NCI-H1048 (cell line): ENCODE measurements around the gene GCGR.

Experiments
- DNase-seq: peaks from one replicate; lab custom pipeline; 2025; lab: John Stamatoyannopoulos, UW

Gene GCGR

DNA sequence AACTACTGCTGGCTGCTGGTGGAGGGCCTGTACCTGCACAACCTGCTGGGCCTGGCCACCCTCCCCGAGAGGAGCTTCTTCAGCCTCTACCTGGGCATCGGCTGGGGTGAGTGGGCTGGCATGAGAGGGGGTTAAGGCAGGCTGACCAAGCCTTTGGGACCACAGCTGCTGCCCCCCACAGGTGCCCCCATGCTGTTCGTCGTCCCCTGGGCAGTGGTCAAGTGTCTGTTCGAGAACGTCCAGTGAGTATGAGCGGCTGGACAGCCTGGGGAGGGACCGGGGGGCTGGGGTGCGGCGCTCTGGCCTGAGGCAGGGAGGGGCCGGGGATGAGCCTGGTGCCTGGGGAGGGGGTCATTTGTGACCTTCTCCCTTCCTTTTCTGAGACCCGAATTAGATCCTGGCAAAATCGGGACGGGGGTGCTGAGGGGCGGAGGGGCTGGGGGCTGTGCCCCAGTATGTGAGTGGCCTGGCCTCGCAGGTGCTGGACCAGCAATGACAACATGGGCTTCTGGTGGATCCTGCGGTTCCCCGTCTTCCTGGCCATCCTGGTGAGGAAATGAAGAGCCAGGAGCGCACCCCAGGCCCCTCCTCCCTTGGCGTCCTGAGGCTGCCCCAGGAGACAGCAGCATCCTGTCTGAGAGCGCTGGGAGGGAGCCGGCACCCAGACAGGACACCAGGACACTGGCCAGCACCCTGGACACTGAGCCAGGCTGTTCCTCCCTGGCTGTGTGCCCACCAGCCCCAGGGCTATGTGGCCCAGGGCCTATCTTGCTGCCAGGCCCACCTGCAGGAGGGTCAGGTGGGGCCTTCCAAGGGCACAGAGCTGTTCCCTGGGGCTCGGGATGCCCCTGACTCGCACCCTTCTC, 8.0 kb downstream of the GCGR start:
- no peak for DNase-seq

DNA sequence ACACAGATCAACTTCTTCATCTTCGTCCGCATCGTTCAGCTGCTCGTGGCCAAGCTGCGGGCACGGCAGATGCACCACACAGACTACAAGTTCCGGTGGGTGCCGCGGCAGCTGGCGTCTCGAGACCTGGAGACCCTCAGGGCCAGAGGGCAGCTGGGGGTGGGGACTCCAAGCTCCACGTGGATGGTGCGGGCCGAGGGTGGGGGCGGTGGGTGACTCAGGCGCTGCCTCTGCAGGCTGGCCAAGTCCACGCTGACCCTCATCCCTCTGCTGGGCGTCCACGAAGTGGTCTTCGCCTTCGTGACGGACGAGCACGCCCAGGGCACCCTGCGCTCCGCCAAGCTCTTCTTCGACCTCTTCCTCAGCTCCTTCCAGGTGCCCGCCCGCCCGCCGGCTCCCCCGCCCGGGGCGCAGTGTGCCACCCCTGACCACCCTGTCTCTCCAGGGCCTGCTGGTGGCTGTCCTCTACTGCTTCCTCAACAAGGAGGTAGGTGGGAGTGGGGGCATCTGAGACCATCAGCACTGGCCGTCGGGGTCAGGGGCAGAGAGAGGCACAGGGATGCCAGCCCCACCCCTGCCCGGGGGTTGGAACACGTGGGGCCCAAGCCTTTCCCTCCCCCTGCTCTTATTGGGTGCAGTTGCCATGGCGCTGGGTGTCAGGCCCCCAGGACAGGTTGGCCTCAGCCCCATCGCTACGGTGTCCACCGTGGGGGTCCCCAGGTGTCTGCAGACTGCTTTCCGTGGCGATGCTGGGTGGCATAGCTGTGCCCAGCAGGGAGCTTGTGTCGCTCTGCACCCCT, 8.8 kb downstream of the GCGR start:
- DNase-seq = no peak

DNA sequence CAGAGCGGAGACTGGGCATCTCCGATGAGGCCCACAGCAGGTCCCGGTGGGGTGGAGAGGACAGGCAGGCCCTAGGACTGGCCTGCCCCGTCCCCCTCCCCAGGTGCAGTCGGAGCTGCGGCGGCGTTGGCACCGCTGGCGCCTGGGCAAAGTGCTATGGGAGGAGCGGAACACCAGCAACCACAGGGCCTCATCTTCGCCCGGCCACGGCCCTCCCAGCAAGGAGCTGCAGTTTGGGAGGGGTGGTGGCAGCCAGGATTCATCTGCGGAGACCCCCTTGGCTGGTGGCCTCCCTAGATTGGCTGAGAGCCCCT, 9.4 kb downstream of the GCGR start:
- DNase-seq = no peak

DNA sequence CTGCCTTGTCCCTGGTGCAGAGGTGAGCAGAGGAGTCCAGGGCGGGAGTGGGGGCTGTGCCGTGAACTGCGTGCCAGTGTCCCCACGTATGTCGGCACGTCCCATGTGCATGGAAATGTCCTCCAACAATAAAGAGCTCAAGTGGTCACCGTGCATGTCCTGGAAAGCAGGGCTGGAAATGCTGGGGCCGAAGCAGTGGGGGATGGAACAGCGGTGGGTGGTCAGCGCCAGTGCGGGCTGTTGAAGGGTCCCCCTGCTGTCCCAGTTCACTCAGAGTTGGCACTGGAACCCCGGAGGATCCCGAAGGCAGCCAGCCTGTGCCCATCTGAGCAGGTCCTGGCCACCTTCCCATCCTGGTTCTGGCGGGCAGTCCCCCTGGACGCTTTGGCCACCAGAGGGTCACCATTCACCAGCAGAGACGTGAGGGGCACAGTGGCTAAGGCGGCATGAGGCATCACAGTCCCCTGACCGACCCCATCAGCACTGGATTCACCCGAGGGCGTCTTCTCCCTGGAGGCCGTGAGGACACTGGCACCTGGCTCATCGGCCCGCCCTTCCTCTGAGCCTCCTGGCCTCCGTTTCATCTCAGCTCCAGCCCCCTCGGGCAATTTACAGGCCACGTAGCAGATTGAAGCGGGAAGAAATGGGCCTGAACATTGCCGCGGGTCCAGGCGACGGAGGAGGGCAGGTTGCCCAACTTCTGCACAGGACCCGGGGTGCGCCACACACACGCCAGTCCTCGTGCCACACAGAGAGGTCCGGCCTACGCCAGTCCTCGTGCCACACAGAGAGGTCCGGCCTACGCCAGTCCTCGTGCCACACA, 10.1 kb downstream of the GCGR start:
- no peak for DNase-seq

DNA sequence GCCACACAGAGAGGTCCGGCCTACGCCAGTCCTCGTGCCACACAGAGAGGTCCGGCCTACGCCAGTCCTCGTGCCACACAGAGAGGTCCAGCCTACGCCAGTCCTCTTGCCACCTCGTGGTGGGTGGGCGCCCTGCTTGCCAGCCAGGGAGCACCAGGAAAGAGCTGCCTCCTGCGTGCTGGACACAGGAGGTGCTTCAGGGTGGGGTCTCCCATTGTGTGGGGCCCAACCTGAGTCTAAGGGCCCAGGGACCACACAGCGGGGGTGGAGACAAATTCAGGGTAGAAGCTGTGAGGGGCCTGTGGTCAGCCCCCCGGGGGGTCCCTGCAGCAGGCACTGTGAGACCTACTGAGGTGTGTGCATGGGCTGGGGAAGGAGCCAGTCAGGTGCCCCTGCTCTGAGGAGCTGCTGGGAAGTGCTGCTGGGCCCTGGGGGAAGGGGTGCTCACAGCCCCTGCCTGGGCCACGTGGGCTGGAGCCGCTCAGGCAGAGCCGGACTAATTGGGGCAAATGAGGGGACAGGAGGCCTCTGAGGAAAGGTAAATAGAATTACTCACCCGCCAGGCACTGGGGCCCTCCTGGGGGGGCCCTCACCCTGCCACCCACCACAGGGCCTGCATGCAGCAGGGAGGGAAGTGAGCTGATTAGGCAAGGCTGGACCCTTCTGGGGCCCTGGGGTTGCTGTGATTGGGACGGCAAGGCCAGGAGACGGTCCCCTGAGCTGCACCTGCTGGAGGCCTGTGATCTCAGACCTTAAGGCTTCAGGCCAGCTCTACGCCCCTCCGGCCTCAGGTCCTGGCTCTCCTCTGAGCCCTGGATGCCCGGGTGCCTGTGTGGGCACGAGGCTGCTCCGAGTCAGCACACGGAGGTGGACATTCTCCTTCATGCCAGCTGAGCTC, 11.0 kb downstream of the GCGR start:
- DNase-seq = no peak

DNA sequence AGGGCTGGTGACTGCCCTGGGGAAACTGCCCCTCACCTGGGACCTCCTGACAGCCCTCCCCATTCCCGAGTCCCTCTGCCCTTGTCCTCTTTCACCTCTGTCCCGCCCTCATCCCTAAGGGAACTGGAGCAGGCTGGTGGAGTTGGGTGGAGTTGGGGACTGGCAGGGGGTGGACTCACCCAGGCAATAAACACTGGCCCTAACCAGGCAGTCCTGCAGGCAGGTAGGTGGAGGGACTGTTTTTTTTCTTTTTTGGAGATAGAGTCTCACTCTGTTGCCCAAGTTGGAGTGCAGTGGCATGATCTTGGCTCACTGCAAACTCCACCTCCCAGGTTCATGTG, 11.7 kb downstream of the GCGR start:
- no peak for DNase-seq

DNA sequence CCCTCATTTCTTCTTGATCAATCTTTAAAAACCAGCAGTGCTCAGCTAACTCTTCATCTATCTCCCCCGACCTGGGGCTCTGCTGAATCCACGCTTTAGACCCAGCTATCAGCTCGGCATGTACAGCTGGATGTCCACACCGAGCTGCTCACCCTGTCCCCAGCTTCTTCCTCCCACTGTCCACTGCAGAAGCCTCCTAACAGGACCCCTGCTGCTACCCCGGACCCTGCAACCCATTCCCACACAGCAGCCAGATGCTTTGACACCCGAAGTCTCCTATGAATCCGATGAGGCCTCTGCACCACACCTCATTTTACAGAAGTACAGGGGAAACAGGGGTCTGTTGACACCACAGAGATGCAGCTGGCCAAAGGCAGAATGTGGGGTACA, 13.8 kb downstream of the GCGR start:
- DNase-seq = no peak

DNA sequence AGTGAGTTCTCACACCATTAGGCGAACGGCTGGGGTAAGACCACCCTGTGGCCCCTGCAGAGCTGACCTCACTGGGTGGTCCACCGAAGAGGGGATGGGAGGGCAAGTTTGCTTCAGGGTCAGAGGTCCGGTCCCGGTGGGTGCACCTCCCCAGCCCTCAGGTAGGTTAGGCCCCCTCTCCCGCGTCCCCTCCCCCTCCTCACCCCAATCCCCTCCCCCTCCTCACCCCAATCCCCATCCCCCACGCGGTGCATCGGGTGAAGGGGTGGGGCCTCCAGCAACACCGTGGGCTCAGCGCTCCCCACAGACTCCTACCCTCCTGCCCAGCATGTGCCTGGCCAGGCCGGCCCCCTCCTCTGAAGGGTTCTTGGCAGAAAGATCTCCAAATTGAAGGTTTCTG, 15.8 kb downstream of the GCGR start:
- no peak for DNase-seq

DNA sequence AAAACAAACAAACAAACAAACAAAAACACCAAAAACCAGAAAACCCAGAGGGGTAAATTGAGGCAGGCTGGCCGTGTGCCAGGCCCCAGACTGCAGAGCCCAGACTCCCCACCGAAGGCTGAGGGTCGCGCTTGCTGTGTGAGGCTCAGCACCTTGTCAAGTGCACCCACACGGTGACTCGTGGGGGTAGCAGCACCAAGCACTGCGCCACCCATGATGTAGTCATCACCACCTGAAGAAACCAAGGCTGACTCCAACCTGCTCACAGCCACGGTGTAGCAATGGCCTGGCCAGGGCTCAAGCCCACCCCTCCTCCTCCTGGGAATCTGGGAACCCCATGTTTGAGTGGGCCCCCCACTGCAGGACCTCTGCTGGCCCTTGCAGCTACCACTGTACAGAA, 17.2 kb downstream of the GCGR start:
- no peak for DNase-seq

DNA sequence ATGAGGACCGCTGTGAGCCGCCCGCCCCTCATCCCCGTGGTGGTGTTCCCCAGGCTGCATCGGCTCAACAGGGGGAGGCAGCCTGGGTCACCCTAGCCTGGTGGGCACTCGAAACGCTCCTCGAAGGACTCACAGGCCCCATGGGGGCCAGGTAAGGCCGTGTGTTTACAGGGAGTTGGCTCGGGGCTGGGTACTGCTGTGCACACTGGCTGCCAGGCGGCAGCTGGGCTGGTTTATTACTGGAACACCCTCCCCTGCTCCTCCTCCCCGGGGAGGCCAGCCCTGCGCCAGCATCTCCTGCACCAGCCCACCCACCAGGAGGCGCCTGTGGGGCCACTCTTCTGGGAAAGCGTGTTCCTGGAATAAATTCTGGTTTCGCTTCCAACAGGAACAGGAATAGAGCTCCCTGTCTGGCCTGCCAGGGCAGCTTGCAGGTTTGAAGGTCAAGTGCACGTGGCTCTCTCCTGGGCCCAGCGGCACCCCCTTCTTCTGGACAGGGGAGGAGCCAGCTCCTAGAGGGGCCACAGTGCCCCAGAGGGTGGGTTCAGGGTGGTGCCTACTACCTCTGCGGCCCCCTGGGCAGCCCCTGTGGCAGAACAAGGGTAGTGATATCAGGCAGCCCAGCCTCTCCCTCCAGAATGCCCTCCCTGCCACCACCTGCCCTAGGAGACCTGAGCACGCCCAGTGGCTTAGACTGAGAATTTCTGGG, 17.8 kb downstream of the GCGR start:
- DNase-seq = peak; percentile 46

DNA sequence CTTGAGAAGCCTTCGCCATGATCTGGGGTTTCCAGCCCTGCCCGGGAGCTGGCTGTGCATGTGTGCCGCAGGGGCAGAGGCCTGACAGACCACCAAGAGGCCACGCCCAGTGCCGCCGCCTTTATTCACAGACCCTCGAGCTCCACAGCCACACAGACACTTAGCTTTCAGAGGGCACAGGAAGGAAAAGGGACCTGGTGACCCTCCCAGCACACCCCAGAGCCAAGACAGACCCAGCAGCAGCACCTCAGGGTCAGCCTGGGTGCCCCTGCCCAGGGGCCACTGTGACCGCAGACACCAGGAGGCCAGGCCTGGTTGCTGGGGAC, 18.3 kb downstream of the GCGR start:
- DNase-seq = no peak

DNA sequence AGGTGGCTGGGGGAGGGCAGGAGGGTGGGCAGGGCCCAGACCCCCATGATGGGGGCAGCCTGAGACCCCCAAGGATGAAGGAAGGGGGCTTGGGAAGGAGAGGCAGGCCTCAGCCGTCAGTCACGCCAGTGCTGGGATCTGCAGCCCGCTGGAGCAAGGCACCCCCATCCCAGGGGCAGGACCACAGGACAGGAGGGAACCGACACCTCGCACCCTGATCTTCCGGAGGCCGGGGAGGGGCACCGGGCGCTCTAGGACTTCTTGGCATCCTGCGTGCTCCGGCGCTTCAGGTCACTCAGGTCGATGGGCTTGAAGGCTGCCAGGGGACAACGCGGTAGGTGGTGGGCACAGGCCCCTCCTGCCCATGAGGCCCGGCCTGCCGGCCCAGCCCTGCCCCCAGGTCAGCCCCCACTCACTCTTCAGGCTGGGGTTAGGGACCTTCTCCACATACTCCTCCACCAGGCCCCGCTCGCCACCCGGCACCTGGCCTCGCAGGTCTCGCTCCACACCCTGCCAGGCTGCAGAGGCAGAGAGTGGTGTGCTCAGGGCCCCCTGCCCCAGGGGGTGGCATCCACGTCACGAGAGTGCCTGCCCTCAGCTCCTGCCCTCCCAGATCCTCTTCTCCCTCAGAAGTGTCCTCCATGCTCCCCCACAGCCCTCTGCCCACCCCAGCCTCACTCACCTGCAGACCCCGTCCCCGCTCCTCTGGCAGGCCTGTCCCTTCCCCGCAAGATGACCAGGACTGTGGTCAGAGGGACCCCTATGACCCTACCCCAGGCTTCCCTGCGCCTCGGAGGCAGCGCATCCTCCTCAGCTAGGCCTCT, 19.3 kb downstream of the GCGR start:
- DNase-seq = no peak

DNA sequence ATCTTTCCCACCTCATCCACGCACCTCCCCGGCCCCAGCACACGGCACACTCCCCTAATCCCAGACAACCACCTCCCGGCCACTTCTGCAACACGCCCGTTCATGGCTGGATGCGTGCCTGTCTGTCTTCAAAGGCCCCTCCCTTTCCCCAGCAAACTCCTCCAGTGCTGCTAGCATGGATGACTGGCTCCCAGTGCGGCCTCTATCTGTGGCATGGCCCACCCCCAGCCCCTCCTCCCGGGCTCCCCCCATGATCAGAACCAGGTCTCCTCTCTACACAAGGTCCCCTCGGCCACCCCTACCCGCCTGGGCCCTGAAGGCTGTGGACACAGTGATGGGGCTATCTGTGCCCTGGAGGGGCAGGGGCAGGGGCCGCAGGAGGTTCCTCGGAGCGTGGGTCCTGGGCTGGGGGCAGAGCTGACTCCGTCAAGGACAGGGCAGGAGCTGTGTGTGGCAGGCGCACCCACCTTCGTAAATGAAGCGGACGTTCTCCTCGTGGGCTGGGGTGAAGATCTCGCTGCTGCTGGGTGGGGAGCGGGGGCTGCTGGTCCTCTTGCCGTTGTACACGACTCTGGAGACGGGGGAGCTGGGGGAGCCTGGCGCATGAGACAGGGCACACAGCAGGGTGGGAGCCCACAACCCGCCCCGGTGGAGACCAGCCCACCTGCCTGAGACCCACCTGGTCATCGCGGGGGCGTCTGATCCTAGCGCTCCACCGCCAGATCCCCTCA, 20.0 kb downstream of the GCGR start:
- DNase-seq = no peak

DNA sequence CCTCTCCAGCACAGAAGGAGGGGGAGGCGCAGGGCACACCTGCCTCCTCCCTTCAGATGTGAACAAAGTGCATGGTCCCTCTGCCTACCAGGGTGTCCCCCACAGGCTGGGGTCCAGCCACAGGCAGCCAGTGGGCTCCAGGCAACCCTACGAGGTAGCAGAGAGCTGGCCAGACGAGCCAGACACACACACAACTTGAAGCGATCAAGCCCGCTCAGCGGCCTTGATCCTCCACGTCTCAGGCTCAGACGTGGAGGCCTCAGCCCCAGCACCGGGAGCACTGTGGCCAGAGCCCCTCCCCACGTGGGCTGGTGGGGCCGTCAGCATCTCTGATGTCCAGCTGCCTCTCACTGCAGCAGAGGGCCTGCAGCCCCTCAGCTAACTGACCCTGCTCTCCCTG, 20.6 kb downstream of the GCGR start:
- no peak for DNase-seq

DNA sequence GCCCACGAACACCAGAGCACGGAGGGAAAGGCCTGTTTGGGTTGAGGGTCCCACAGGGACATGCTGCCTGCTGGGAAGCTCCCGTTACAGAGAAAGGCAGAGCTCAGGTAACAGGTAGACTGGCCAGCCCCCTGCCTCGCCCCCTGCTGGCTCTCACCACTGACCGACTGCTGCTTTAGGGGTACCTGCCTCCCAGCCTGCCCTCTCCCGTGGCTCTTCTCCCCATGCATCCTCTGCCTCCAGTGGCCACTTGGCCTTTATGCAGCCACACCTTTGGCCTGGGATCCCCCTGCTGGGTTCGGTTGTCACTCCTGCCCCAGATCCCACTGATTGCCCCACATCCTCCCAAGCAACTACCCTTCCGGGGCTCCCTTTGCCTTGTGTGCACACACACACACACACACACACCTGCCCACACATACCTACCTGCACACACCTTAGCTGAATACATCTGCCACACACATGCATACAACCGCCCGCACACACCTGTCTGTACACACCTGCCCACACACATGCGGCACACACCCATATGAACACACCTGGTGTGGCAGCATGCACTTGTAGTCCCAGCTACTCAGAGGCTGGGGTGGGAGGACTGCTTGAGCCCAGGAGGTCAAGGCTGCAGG, 22.0 kb downstream of the GCGR start:
- DNase-seq = no peak

DNA sequence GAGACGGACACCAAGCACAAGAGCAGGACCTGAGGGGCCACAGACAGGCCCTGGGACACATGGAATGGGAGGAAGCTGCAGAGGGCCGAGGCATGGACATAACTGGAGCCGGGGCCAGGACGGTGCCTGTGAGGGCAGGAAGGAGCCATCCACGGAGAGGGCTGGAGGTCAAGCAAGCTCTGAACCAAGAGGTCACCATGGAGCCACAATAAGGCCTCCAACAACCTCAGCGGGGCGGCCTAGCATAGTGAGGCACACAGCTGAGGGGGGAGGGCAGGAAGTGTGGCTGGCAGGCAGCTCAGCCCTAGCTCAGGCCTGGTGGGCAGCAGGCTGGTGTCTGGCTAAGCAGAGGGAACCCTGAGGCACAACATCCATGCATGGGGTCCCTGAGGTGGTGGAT, 24.7 kb downstream of the GCGR start:
- DNase-seq = no peak

DNA sequence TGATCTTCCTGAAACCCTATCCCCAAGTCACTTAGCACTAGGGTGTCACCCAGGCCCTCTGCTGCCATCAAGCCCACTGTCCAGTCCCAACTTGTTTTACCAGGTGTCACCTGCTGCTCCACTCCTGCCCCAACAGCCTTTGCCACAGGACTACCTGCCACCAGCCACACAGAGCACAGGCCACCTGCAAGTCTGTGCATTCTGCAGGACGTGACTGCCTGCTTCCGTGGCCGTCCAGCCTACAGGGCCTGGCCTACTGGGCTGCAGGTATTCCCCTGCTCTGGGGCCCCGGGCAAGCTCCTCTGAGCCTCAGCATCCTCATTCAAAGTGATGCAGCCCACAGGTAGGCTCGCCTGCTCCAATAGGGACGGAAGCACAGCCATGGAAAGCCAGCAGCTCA, 25.9 kb downstream of the GCGR start:
- DNase-seq = no peak

DNA sequence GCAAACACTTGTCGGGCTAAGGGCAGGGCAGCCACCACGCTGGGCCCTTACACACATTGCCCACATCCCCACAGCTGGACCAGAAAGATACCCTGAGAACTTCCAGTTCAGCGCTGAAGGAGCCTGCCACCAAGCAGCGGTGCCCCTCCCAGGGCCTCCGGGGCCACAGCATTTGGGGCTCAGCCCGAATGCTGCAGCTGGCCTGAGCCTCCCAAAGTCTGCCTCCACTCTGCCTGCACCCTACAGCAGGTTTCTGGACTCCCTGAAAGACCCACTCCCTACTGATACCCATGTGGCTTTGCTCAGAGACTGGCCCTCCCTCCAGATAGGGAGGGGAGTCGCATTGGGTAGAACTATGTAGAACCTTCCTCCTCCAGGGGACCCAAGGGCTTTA, 27.6 kb downstream of the GCGR start:
- no peak for DNase-seq

DNA sequence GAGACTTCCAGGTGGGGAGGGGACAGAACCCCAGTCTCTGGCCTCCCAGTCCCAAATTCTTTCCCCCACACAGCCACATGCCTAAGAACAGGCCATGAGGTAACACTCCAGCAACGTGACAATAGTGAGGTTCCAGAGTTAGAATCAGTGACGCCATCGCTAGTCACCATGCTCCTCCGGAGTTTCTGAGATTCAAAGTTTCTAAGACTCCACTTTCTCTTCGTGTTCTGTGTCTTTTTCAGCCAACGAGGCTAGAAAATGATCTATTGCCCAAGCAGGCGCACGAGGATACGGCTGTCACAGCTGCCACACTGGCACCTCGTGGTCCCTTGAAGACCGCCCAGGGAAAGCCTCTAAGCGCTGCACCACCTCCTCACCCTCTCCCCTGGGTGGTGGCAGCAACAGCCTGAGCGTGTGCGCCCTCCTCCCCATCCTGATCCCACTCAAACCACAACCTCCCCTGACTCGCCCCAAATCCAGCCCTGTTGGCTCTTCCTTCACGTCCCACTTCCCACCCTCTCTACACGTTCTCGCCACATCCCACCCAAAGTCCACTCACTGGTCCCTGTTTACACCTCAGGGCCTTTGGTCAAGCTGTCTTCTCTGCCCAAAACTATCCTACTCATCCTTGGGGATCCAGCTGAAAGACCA, 28.1 kb downstream of the GCGR start:
- no peak for DNase-seq
